ENCODE measurements around the gene NKRF.
A peak's percentile ranks its signal among the peaks of the same experiment; 100 is the strongest.

Gene NKRF

DNA sequence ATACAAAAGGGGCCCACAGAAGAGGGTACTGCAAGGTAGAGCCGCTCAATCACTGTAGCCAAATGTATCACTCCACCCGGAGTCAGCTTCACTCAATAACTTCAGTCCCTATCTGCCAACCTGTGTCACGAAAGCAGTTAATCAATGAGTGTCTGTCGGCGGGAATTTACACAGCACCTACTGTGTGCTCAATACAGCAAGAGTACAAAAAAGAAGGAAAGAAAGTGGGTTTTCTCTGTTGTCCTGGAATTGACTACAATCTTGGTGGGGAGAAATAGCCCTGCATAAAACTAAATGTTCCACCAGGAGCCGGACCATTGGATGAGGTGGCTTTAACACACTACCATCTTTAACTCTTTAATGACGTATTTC lies 780 bp upstream of the NKRF start:
- no peak for DNase-seq

DNA sequence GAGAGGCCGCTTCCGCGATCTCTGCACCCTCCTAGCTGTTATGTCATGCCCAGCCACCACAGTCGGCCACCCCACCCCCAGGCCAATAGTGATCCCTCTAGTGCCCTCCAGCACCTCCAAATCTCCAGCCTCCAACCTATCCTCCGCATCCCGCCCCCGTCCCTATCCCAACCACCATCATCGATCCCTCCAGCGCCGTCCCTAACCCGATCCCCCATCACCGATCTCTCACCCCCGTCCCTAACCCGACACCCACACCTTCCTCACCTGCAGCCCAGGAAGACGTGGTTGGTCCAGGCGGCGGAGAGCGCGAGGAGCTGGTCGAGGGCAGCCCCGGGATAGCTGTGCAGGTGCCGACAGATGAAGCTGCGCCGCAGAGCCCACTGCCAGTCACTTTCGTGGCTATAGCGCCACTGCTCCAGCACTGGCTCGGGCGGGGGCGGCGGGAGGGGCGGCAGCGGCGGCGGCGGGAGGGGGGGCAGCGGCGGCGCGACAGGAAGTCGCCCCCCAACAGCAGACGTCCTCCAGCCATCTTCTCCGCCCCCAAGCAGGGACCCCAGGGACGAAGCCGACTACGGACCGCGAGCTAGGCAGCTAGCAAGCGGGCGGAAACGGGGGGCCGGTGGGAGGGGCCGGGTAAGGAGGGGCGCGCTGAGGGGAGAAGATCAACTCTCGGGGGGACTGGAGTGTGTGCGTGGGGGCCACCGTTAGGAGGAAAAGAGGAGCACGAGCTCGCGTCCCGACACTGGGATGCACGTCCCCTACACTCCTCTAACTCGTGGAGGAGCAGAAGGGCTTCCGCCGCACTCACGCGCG lies 552 bp downstream of the NKRF start:
- peak; percentile 36 for DNase-seq

DNA sequence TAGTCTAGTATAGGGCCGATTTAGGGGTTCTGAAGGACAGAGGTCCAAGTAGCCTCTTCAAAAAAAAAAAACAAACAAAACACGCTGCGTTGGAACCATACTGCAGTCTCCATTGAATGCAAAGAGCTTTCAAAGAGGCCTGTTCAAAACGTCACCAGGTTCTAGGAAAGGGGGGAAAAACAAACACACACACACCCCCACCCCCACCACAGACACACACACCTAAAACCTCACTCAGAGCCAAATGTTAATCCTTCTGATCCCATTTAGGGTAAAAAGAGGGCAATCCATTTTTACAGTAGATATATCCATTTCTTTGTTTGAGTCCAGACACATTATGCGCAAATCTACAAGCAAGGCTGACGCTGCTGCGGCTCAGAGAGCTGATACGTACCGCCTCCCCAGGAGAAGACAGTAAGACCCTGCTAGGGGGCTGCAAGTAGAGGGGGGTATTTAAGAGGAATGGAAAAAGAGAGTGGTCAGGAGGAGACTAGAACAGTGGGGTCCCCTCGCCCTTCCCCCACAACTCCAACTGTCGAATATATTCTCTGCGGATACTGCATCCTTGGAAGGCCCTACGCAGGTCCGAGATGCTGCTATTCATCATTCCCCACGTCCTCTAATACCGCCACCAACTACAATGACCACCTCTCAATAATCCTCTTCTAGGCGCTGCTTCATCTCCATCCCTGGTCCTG lies 1.3 kb downstream of the NKRF start:
- peak; percentile 30 for DNase-seq

DNA sequence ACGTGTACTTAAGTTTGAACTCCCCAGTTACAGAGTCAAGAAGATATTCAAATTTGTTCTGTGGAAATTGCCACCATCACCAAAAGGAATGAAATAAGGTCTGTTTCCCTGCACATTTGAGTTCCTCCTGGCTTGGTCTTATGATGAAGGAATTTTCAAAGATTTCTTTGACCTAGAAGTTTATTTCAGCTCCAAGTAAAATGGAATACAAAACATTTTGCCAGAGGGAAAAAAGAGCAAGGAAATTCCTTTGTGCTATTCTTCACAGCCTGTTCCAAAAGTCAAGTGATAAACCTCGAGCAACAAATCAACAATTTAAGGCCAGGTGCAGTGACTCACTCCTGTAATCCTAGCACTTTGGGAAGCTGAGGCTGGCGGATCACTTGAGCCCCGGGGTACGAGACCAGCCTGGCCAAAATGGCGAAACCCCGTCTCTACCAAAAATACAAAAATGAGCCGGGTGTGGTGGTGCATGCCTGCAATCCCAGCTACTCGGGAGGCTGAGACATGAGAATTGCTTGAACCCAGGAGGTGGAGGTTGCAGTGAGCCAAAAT lies 3.4 kb downstream of the NKRF start:
- DNase-seq: no peak

DNA sequence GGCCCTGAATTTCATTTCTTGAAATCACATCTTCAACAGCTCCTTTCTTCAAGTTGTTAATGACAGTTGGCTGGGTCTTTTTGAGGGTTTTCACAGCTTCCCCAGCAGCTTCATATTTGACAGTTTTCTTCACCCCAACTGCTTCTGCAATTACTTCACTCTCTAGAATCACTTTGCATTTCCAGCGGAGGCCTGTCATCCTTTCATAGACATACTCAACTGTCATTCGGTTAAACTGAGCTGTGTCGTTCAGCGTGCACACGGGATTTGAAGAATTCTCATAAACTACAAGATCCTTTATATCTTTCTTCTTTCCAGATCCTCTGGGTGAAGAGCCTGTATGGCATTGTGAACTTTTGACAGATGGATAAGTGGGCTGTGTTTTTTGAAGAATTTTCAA lies 16.4 kb downstream of the NKRF start:
- DNase-seq: no peak

DNA sequence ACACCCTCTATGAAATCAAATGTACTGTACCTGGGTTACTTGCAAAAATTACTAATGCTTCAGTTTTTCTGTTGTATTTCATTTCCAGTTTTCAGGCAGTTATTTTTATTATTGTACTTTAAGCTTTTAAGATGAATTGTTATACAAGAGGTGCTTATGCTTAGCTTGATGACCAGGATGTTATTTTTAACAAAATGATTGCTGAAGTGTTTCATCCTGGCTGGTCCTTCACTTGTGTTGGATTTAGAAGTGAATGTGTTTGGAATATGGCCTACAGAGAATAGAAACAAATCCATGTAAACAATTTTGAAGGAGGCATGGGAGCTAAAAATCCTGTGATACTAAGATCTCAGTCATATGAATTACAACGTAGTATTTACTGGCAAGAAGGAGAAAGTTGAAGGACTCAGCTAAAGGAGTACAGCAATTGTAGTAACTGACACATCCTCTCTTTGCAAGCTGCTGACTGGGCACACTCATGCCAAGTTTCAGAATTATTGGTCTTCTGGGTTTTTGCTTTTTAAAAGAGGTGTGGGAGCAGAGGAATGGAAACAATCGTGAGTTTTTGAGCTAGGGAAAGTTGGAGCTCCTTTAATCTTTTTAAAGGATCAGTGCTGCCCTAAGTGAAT lies 22.7 kb downstream of the NKRF start:
- DNase-seq: no peak

DNA sequence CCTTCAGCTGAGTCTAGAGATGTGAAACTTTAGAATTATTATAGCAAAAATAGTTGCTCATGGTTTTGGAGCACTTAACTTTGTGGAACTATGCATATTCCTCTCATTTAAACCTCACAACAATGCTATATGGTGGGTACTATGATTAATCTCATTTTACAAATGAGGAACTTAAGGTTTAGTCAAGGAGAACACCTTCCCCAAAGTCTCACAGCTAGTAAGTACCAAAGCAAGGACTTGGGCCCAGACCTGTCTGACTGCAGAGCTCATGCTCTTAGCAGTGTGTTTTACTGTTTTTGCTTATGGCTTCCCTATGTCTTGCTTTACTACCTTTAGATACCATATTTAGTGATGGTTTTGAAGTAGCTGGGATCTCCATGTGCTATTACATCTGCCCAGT lies 26.8 kb downstream of the NKRF start:
- DNase-seq: no peak

DNA sequence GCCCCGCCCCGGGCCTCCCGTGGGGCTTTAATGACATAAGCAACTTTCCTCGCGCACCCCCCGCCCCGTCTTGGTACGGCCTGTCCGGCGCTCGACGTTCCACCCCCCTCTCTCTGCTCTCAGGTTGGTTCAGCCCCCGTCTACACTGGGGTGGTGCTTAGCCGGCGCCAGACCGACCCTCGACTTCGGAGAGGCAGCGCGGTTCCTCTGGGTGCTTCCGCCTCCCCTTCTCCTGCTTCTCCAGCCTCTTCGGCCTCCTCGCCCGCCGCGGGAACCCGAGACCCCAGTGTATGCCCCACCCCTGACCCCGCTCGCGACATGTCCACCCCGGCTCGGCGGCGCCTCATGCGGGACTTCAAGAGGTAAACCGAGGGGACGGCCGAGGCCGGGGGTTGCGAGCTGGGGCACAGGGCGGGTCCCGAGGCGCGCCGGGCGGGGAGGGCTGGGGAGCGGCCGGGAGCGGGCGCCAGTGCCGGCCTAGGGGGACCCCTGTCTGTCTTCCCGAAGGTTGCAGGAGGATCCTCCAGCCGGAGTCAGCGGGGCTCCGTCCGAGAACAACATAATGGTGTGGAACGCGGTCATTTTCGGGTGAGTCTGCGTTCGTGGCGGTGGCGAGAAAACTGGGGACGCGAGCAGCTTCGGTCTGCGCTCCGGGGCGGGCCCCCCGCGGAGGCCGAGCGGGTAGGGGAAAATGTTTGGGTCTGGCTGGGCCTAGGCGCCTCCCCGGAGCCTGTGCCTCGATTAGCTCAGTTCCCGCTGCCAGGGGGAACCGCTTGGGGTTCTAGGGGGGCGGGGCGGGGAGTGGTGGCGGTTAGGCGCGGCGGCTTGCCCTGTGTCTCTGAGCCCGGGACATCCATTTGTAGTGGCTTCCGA lies 31.6 kb downstream of the NKRF start, which contains the start of gene UBE2A:
UBE2A (plus strand) TSS at position 170 of the 873 bp plus-strand sequence; CDS start at position 319, 149 bp downstream.
- peak; percentile 76 for DNase-seq

DNA sequence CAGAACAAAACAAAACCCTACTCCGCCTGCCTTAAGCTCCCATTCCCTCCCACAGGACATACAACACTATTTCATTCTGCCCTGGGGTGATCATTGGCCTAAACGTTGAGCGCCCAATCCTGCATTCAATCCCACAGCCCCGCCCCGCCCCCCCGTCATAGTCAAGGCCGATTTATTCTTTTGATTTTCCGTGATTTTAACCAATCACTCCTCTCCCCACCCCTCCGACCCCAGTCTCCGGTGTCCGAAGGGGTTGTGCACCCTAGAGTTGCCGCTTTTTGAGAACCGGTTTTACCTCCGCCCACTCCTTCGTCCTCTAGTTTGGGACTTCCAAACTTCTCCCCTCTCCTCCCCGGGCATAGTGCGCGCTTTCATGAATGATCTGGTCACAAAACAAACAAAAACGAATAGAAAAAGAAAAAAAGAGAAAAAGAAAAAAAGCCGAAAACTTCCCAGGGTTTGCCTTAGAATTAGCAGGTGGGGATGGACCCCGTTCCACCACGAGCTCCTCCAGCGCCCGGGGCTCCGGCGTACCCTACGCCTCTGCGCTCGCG lies 32.3 kb downstream of the NKRF start:
- DNase-seq: no peak

DNA sequence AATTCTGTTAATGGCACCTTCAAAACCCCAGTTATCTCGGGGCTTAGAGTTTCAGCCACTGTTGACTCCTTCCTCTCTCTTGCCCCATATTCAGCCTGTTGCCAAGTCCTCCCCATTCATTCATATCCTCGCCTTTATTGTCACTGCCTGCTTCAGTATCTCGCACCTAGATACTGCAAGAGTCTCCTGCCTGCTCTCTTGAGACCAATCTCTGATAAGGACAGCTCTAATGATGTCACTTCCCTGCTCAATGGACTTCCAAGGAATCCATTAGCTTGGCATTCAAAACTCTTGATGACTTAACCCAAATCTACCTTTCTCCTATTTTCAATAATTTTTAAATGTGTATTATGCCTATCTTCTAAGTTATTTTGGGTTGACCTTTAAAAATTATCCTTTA lies 33.0 kb downstream of the NKRF start:
- DNase-seq: no peak

DNA sequence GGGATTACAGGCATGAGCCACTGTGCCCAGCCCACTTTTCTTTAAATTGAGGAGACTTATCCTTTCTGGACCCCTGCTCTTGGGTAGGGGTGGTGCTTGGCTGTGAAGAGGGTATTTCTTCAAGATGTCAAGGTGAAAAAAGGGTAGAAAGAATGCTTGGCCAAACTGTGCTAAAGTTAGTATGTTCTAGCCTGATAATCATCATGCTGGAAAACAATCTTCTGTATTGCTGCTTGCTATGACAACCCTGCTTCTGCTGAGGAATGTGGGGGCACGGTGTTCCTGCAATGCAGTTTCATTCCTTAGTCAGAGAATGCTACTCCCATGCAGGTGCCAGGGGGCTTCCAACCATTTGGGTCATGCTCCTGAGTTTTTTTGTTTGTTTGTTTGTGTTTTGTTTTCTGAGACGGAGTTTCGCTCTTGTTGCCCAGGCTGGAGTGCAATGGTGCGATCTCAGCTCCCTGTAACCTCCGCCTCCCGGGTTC lies 35.8 kb downstream of the NKRF start:
- DNase-seq: no peak

DNA sequence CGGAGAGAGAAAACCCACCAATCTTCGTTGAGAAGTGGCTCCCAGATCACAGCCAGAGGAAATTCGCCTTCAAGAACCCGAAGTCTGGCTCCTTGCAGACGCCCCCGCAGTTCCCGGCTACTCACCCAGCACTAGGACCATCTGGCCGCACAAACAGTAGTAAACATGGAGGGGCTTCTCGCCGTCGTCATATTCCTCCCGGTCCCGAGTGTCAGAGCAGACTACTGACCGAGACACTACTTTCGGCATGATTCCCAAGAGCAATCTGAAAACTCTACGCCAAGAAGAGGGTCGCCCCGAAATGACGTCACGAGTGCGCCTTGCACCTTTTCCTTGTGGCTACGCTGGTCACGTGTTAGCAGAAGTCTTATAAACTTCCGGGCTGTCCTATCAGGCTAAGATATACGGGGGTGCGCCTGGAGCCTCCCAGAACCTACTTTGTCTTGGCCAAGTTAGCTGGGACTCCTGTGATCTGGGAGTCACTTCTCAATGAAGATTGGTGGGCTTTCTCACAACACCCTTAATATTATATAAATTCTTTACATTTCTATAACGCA lies 41.0 kb downstream of the NKRF start, which contains the start of gene STEEP1:
STEEP1 (minus strand) TSS at position 303 of the 557 bp plus-strand sequence; CDS start at position 249, 54 bp downstream.
- peak; percentile 93 for DNase-seq

DNA sequence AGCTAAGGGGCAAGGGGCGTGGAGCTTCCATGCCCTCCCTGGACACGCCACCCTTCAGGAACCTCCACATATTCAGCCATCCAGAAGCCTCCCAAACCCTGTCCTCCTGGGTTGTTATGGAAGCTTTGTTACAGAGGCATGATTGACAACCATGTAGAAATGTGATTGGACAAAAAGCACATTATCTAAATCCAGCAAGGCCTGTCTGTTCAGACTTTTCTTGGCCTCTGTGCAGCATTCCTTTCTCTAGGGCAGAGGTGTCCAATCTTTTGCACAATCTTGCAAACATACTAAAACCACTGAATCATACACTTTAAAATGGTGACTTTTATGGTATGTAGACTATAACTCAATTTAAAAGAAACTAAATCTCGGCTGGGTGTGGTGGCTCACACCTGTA lies 53.7 kb downstream of the NKRF start:
- DNase-seq: no peak

DNA sequence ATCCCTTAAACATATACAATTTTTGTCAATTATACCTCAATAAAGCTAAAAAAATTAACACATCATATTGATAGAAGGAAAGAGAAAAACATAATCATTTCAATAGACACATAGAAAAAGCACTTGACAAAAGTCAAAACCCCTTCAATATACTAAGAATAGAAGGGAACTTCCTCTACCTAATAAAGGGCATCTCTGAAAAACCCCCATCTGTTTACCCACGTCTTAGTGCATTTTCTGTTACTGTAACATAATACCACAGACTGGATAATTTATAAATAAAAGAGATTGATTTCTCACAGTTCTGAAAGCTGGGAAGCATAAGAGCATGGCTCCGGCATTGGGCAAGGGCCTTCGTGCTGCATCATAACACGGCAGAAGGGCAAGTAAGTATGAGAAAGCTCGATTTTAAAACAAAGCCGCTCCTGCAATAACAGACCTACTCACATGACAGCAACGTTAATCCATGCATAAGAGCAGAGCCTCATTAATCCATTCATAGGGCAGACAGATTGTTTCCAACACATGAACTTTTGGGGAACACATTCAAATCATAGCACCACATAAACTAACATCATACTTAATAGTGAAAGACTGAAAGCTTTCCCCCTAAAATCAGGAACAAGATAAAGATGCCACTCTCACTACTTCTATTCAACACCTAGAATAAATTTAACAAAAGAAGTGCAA lies 56.8 kb downstream of the NKRF start:
- DNase-seq: no peak

DNA sequence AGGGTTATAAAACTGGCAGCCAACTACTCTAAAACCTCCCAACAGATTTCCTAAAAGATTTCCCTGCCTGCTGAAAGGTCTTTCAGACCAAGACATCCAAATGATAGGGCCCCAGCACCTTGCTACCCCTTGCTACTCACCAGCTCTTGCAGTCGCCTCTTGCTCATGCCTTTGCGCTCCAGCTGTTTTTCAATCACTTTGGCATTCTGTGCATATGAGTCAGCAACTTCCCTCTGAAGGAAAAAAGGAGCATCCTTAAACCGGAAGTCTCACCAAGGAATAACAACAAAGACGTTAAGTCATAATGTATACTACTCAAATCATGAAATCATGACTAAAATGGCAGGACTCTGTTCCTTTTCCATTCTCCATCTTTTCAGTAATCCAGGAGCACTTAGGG lies 65.0 kb downstream of the NKRF start:
- DNase-seq: no peak

DNA sequence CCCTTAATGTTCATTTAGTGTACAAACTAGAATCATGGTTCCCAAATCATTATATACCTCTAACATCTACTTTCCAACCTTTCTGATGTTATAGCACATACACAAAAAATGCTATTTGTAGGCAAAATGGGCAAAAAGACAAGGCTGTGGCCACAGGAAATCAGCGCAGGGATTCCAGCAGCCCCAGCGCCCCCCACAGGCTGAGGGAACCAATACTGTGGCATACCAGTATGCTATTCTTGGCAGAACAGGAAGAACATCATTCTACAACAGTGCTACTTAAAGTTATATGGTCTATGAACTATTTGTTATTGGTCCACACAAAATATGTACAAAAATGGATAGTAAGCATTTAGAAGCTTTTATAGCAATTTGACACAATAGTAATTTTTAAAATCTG lies 66.4 kb downstream of the NKRF start:
- DNase-seq: no peak
